Measurements from ENCODE around the gene BCL11B.
A peak's percentile ranks its signal among the peaks of the same experiment; 100 is the strongest.
"Not testable (repeated sequence)": the region's sequence is repeated elsewhere in the genome, so short reads cannot be mapped to it uniquely, and the experiment has no call there.

Gene BCL11B

DNA sequence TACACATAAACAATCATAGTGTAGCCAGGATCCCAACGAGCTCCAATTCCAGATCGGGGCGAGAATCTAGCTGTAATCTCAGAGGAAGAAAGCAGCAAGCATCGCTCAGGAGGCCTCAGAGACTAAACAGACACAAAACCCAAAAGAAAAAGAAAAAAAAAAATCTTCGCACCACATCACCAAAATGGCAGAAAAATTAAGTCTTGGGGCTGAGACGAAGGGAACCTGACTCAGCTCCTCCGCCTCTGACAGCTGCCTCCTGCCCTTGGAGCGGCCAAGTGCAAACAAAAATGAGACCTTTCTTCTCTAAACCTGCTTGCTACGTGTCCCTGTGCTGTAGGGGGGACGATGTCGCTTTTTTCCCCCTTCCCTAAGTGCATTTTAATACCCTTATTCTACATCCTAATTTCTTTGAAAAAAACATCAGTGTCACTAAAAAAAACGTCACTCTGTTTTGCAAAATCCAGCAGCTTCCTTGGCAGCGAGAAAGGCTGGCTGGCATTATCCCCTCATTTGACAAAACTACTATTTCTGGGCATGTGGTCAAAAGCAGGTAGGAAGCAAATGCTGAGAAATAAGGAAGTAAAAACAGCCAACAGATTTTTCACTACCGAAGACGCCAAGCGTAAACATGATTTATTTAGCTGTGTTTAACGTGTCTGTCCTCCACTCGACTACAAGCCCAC, 30.5 kb downstream of the BCL11B start:
- no peak for DNase-seq (ENCODE audit: low read depth in 2 of 2)

DNA sequence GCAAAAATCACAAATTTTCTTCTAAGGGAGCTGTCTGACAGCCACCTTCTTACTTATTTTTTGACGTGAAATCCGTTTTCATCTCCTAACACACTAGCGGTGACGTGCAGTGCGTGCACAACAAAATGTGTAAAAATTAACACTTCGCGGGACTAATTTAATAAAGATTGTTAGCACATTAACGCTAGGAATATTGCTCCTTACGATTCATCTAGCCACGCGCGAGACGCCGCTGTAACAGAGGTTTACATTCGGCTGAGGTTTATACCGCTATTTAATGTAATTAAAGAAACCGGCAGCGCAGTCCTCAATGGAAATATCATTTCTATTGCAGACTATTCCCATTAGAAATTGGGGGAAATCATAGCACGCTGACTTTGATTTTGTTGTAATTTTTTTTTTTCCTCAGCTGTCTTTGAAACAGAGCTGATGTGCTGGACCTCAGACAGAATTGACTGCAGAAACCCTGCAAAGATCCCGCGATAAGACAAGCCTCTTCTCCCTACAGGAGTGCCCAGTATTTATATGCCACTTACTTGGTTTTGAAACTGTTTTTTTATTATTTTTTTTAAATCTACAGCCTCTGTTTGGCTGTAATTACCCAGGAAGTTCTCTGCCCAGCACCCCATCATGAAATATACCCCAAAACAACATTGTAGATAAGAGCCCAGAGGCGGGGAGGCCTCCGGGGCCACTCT, 31.2 kb downstream of the BCL11B start:
- DNase-seq (ENCODE audit: low read depth in 2 of 2): no peak

DNA sequence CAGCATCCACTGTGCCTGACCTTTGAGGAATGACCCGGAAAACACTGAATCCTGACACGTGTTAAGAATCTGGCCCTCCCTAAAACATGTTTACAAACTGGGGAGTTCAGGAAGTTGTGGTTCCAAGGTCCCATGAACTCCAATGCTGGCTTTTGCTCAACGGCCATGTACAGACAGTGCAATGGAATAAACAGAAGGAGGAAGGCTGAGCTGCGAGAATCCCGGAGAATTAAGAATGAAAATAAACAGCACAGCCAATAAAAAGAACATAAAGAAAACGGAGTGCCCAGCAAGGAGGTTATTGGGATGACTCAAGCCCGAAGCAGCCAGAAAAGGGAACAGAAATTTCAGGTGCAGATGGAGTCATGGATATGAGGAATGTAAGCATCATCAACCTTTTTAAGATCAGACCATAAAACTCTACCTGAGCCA, 32.3 kb downstream of the BCL11B start:
- DNase-seq (ENCODE audit: low read depth in 2 of 2): no peak

DNA sequence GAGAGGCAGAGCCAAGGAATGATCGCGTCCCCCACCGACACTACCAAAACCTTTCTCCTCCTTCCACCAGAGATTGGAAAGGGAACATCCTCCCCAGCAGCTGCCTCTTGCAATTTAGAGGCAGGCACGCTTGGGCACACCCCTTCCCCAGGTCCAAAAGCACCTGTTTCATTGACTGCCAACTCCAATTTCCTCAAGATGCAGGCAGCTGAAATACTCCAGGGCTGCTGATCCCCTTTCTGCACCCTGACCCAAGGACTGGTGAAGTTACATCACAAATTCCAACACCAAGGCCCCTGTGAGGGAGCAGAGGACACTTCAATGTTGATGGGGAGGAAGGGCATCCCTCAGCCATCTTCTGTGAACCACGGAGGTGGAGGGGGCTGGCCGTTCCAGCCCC, 33.8 kb downstream of the BCL11B start:
- no peak for DNase-seq (ENCODE audit: low read depth in 2 of 2)

DNA sequence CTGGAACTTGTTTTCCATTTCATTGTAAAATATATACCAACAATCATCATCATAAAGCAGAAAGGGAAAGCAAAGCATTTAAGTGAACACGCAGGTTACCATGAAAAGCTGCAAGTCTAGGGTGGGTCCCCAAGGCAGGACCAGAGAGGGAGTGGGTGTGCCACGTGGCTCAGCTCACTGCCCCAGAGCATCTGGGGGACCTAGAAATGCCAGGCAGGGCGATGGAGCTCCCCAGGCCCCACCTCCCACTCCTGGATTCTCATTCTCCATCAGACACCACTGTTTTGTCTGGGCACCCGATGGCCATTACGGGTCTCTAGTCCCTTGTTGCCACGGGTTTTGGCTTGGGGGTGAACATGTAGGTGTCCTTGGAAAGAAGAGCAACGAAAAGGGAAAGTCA, 34.7 kb downstream of the BCL11B start:
- DNase-seq (ENCODE audit: low read depth in 2 of 2): no peak

DNA sequence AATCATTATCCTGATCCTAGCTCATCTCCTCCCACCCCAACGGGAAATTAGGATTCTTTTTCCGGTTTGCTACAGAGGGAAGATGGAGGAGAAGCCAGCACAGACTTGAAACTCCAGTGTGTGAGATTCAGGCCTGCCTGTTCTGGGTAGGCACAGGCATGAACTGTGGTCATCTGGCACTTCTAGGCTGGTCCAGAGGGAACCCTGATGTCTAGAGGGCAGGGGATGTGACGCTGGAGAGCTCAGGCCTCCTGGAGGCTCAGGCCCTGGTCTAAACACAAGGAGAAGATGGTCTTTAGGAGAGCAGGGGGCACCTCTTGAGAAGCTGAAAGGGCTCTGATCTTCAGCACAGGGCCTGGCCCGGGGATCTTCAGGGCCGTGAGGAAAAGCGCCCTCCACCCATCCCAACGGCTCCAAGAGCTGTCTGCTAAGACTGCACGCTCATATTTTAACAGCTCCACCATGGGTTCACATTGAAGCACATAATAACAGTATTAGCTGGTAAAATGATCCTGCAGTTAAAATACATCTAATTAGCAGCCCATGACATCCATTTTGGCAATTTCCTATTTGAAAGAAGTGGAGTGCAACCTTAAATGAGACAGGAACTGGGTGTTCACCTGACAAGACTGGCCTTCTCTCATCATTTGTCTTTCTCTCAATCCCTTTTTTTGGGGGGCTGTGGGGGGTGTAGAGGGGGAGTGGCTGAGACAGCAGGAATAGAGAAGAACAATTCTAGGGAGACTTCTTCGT, 35.4 kb downstream of the BCL11B start:
- DNase-seq (ENCODE audit: low read depth in 2 of 2): no peak

DNA sequence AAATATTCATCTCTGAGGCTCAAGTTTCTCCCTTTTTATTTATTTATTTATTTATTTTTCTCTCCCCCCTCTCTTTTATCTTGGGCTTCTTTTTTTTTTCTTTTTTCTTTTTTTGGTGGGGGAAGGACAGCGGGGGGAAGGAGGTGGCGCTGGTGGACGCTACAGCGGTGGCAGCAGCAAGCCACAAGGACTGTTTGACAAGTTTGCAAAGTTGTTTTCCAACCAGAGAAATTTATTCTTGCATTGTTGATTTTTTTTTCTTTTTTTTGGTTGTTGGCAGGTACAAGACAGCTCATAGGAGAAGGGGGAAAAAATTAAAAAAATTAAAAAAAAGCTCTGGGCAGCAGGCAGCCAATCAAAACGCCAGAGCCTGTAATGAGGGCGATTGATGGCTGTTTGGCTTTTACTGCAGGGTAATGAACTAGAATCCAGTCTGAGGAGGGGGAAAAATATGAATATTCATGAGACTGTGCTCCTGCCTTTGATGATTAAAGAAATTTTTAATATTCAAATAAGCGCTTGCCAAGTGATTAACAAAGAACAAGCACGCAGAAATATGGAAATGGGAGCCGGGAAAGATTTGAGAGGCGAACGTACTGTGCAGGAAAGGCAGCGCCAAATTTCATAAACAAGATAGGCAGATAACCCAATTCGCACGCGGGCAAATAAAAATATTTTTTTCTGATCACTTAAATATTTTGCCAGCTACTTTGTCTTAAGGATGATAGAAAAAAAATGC, 36.2 kb downstream of the BCL11B start:
- no peak for DNase-seq (ENCODE audit: low read depth in 2 of 2)

DNA sequence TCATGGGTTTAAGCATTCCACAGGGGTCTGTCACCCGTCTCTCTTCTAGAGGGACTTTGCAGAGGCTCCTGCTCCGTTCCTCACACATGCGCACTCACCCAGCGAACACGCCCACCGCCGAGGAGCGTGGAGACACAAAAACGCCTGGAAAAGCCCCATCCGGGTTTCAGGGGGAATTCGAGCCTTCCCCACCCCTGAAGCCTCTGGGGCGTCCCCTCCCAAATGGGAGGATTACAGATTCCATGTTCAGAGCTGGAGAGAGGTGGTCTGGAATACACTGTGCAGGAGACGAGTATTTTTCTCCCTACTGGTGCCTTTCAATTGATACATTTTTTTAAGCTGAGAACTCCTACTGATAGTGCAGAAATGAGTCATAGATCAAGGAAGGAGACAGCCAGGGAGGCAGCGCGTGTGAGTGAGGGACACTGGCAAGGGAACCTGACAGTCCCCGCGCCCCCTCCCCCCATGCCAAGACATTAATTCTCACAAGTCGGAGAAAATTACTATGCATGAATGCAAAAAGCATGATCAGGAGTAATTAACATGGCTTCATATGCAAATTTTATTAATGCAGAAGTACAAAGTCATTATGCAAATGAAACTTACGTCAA, 36.9 kb downstream of the BCL11B start:
- peak; percentile 70 to 73 for DNase-seq (ENCODE audit: low read depth in 2 of 2)

DNA sequence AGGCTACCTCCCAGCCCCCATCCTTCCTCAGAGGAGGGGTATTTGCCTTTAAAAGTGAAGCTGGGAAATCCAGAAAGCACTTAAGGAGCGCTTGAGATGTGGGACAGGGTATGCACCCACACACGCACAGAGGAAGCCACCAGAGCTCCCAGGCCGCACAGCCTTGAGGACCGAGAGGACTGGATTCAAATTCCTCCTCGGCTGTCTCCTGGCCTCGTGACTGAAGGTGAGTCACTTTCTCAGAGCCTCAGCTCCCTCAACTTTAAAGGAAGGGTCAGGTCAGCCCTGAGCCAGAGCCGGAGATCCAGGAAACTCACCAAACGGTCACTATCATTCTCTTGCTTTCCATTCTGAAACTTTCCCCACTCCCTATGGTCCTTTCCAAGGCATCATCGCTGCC, 37.6 kb downstream of the BCL11B start:
- no peak for DNase-seq (ENCODE audit: low read depth in 2 of 2)

DNA sequence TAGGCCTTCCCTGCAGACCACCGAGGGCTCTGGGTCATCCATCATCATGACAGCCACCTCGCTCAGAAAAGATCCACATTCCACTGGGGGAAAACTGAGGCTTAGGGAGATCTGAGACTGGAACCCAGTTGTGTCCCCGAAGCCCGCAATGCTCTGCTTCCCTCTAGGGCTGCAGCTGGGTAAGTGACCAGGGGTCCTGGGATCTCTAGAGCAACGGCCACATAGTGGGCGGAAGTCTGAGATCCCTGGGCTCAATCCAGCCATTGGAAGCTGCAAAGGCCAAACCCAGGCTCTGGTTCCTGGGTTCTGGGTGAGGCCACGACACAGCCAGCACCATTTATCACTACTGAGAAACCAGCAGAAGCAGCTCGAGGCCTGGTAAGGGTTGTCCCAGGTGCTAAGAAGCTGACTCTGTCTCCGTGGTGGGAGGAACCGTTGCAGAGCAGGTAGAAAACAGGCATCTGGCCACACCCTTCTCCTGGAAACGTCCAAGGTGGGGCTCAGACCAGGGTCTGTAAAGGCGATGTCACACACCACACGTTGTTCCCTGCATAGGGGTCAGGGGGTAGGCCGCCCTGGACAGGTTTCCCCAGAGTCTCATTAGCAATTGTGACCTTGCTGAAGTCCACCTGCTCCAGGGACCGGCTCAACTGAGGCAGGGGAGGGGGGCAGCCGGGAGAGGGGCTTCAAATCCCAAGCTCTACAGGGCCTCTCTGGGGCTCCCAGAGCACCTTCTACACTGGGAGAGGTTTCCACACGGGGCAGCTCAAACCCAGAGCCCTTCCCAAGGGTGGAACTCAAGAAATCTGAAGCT, 38.6 kb downstream of the BCL11B start:
- no peak for DNase-seq (ENCODE audit: low read depth in 2 of 2)

DNA sequence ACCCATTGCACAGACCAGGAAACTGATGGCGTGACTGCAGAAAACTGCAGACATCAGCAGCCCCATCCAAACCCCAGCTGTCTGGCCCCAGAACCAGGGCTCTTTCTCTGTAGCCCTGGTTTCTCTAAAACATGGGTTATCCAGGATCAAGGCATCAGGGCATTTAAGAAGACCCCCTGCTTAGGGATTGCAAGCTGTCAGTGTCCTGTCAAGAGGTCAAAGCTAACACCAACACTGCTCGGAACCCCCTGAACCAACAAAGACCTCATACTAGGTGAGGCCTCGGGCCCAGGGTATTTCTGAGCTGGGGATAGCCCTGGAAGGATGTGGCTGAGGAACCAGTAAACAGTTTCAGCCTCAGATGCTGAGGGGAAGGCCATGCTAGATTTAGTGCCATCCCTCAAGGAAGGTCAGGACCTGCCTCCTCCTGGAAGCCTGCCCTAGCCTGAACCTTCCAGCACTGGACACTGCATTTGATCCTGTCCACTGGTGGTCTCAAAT, 39.2 kb downstream of the BCL11B start:
- no peak for DNase-seq (ENCODE audit: low read depth in 2 of 2)

DNA sequence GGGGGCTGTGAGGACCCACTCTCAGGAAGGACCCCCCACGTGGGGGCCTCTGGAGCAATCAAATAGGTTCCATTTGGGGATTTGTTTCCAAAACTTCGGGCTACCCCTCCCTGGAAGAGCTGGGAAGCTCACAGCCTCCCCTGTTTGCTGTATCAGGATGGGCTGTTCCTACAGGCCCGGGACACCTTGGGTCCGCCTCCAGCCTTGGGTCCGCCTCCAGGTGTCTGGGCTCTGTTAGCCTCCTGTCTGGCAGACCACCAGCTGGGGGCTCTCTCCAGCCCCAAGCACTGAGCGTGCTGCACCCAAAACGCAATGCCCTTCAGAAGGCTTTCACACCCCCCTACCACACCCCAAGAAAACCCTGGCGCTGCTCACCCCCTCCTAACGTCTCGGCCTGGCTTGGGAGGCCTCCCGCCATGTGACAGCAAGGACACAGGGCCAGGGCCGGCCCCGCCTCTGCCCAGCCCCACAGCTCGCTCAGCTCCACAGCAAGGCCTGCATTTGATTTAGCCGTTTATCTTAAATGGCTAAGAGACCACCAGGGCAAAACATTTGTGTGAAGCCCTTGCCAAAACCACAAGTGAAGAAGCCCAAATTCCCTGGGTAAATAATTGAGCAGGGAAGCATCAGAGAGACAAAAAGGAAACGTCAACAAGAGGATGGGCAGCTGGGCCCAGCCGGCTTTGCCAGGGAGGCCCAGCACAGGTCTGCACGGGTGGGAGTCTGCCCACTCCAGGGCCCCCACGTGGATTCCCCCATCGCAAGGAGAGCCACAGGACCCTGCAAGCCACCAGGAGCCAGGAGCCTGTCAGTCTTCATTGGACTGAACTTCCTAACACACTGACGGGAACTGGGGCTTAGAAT, 39.9 kb downstream of the BCL11B start:
- DNase-seq (ENCODE audit: low read depth in 2 of 2): no peak

DNA sequence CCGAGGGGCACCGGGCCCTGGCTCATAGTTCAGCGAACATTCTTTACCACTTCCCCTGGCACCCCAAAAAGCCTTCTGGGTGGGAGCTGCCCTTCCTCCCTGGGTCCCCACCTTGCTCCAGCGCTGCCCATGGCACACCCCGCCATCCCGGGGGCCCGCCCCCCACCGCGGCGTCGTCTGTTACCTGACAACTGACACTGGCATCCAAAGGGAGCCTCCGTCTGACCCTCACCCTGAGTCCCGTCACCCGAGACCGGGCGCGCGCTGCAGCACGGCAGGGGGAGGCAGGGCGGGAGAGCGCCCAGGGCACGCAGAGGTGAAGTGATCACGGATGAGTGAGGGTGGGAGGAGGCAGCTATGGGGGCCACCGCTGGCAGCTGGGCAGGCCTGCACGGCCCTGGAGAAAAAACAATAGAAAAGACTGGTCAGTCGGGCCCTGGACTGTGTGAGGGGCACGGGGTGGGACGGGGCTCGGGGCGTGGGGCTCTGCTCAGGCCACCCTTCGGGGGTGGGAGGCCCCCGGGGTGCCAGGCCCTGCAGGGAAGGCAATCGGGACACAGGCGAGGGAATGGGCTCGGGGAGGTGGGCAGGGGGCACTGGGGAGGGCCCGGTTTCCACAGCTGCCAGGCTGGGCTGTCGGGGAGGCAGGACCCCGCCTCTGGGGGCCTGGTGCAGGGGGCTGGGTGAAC, 40.7 kb downstream of the BCL11B start:
- DNase-seq (ENCODE audit: low read depth in 2 of 2): no peak

DNA sequence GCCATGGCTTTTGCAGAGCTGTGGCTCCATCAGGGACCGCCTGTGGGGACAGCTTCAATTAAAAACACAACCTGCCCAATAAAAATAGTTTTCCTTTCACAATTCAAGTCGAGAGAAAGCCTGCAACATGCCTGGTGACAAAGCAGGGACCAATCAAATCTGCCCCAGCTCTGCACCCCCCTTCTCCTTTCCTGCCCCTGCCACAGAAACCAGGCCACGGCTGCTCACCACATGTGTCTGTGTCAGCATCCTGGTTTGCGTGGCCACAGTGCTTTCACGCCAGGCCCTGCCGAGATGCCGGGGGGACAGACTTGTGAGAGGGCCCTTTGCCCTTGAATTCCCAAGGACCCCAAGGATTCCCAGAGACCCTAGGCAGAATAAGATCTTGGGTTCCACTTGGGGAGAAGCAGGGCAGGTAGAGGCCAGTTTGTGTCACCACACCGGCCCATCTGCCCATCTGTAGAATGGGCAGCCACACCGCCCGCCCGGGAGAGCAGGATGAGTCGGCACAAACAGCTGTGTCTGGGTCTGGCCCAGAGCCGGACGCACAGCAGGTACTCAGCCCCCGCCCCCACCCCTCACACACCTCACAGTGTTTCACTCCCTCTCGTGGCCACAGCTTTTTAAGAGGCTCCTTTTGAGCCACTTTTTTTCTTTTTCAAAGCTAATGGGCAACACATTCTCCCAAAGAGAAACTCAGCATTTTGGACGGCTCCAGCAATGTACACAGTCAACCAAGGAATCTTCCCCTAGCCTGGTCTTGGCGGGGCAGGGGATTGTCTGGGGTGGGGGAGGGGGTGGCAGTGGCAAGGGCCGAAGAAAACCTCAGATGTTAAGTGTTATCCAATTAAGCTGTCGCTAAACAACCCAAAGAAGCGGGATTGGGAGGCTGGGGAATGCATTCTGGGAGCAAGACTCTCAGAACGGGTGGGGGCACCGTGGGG, 41.5 kb downstream of the BCL11B start:
- DNase-seq (ENCODE audit: low read depth in 2 of 2): peak in 1 of 2 donors; percentile 67

DNA sequence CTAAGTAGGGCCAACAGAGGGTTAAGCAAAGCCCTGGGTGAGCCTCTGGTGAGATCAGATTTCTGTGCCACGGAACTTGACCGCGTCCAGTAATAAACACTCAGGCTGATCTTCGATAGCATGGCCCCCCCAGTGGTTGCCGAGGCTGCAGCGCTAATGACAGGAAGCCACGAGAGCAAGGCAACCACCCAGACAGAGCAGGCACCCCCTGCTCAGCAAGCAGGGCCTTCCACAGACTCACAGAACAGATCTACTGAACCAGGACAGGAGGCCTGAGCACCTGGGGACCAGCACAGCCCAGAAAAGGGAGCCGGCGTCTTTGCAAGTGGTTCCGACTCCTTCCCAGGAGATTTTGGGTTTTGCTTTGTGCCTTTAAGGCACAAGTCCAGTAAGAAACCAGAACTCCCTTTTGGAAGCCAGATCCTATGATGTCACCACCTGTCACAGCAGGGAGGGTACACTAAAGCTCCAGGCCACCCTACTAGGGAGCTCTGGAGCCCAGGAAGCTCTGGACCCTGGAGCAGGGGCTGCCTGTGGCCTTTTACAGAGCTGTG, 42.3 kb downstream of the BCL11B start:
- no peak for DNase-seq (ENCODE audit: low read depth in 2 of 2)

DNA sequence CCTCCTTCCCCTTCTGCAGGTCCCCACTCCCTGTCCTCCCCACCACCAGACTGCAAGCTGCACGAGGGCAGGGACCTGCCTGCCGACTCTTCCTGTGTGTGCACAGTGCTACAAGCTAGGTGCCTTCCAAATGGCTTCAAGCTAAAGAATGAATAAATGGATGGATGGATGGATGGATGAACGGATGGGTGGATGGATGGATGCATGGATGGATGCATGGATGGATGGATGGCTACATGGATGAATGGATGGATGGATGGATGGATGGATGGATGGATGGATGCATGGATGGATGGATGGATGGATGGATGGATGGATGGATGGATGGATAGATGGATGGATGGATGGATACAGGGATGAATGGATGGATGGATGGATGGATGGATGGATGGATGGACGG, 43.2 kb downstream of the BCL11B start:
- not testable (repeated sequence) for DNase-seq (ENCODE audit: low read depth in 2 of 2)

DNA sequence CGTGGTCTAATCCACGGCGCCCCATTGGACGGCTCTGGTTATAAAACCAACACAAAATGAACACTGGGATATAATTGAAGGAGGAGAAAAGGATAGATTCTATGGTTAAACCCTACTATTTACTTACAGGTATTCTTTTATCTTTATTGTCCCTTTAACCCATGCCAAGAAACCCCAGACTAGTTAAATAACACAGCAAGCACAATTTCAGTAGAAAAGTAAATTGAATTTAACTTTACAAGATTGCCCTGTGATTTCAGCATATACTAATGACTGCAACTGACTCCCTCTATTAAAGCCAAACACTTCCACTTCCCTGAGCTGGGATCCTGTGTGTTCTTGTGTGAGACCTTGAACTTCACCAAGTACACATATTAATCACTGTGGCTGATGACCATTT, 45.3 kb downstream of the BCL11B start:
- DNase-seq (ENCODE audit: low read depth in 2 of 2): no peak

Measured in stimulated activated CD4-positive, alpha-beta T cell treated with anti-CD3 and anti-CD28 coated beads, Interleukin-4, amount 100 ng/mL, for 48 hours (primary cell).